Endothelial cell of umbilical vein (primary cell): ENCODE measurements around the gene SNX19. TPM values are rescaled to one million over a fixed set of nuclear protein-coding genes. Genes with fewer than 3 reads are reported as not detected.
A peak's percentile ranks its signal among the peaks of the same experiment; 100 is the strongest.

Source experiments
- BruUV-seq: library from RNA; stranded (reverse); fragments of 400-500 nt; replicated peaks from 2 replicates; lab custom pipeline; 2021; lab: Mats Ljungman, UMichigan
- CTCF ChIA-PET: fragments of 300-600, 350-600 bp; sonication (Branson Sonifier 250); formaldehyde crosslinking; loops from one replicate; lab custom pipeline; 2021; ENCODE audit warnings: antibody characterized with exemption, inconsistent platforms; lab: Charles Lee
- POLR2A ChIA-PET: fragments of 300-600, 350-600 bp; sonication (Branson Sonifier 250); formaldehyde crosslinking; loops from one replicate; lab custom pipeline; 2021; ENCODE audit warnings: antibody characterized with exemption, inconsistent platforms; lab: Charles Lee
- DNase-seq: peaks from one replicate; pipeline ENCODE4 v3.0.0-alpha.2; 2011; ENCODE audit warnings: low read depth, low spot score
- FAIRE-seq: peaks from 2 replicates; lab custom pipeline; 2011; peaks lifted over from hg19 to GRCh38; lab: Jason Lieb, UNC
- H2AFZ ChIP-seq: 2 replicates; pipeline ENCODE4 v1.6.0; 2012; ENCODE audit warnings: low read depth, low read length, control low read depth, inconsistent platforms
- H3K27ac ChIP-seq: 2 replicates; pipeline ENCODE4 v1.5.1; 2011; ENCODE audit warnings: low read depth, mild to moderate bottlenecking, control low read depth, low read length, moderate library complexity; ENCODE audit not compliant: insufficient read depth
- H3K27me3 ChIP-seq, 2 experiments: 2 replicates each; pipeline versions ENCODE4 v1.6.0 to v1.6.1; 2011; ENCODE audit warnings: low read length in 2 of 2, mixed read lengths in 1 of 2; ENCODE audit not compliant: control insufficient read depth in 2 of 2, insufficient read depth in 2 of 2
- H3K36me3 ChIP-seq, 2 experiments: 2 replicates in 1 of 2; 3 replicates in 1 of 2; pipeline ENCODE4 v1.5.1; 2011; ENCODE audit warnings: low read length in 2 of 2, mild to moderate bottlenecking in 1 of 2, moderate library complexity in 1 of 2; ENCODE audit not compliant: control insufficient read depth in 2 of 2, insufficient read depth in 2 of 2; ENCODE audit errors: extremely low read depth in 1 of 2
- H3K4me1 ChIP-seq: 3 replicates; pipeline ENCODE4 v1.5.1; 2011; ENCODE audit warnings: mild to moderate bottlenecking, low read length; ENCODE audit not compliant: control insufficient read depth, insufficient read depth; ENCODE audit errors: extremely low read depth
- H3K4me2 ChIP-seq: 2 replicates; pipeline ENCODE4 v1.6.1; 2011; ENCODE audit warnings: low read length, control low read depth, mixed read lengths; ENCODE audit not compliant: insufficient read depth
- H3K4me3 ChIP-seq, 3 experiments: fragments of 200-600 bp in 1 of 3; sonication (generic), shearing (Covaris generic) in 1 of 3; replicated peaks in 1 of 3; 2 replicates each; pipeline ENCODE4 v1.5.1; 2011 to 2016; ENCODE audit warnings: control low read depth in 3 of 3, low read length in 3 of 3, mild to moderate bottlenecking in 2 of 3, inconsistent platforms in 1 of 3, low read depth in 1 of 3, moderate library complexity in 1 of 3; ENCODE audit not compliant: insufficient read depth in 1 of 3
- H3K79me2 ChIP-seq: 2 replicates; pipeline ENCODE4 v1.6.0; 2012; ENCODE audit warnings: low read length, inconsistent platforms; ENCODE audit not compliant: control insufficient read depth, insufficient read depth
- H3K9ac ChIP-seq: replicated peaks from 2 replicates; pipeline ENCODE3; 2011; ENCODE audit warnings: low read length, control low read depth; ENCODE audit not compliant: insufficient read depth; ENCODE audit errors: extremely low read depth
- H3K9me1 ChIP-seq: replicated peaks from 3 replicates; pipeline ENCODE4 v1.6.0; 2011; ENCODE audit warnings: mild to moderate bottlenecking, low read length; ENCODE audit not compliant: control insufficient read depth, insufficient read depth; ENCODE audit errors: extremely low read depth
- H3K9me3 ChIP-seq: replicated peaks from 2 replicates; pipeline ENCODE4 v1.5.1; 2012; ENCODE audit warnings: low read length, inconsistent platforms; ENCODE audit not compliant: control insufficient read depth, insufficient read depth
- H4K20me1 ChIP-seq: replicated peaks from 2 replicates; pipeline ENCODE3; 2011; ENCODE audit warnings: mild to moderate bottlenecking, low read length; ENCODE audit not compliant: control insufficient read depth, insufficient read depth; ENCODE audit errors: extremely low read depth
- CTCF ChIP-seq, 2 donors: IDR thresholded peaks; 1 replicate in 1 of 2; 2 replicates in 1 of 2; pipeline ENCODE4 v1.5.1; 2011; ENCODE audit warnings: low read length in 2 of 2, mild to moderate bottlenecking in 2 of 2, moderate library complexity in 2 of 2, control low read depth in 1 of 2, inconsistent platforms in 1 of 2, low read depth in 1 of 2; ENCODE audit not compliant: insufficient read depth in 1 of 2; ENCODE audit errors: extremely low read depth in 1 of 2
- EZH2 ChIP-seq: IDR thresholded peaks from 2 replicates; pipeline ENCODE4 v1.6.1; 2012; ENCODE audit warnings: borderline replicate concordance, low read depth, mild to moderate bottlenecking, moderate library complexity, low read length, inconsistent platforms; ENCODE audit not compliant: severe bottlenecking
- FOS ChIP-seq: IDR thresholded peaks from 2 replicates; pipeline ENCODE4 v1.6.1; 2011; ENCODE audit warnings: mild to moderate bottlenecking, low read length, moderate library complexity, borderline replicate concordance; ENCODE audit not compliant: insufficient read depth
- GATA2 ChIP-seq: IDR thresholded peaks from 2 replicates; pipeline ENCODE4 v1.7.0; 2011; ENCODE audit warnings: low read depth, mild to moderate bottlenecking, moderate library complexity, mixed read lengths, low read length; ENCODE audit not compliant: insufficient read length, insufficient read depth
- JUN ChIP-seq: IDR thresholded peaks from 2 replicates; pipeline ENCODE4 v1.6.1; 2011; ENCODE audit warnings: borderline replicate concordance, low read depth; ENCODE audit not compliant: insufficient read length, insufficient read depth
- MAX ChIP-seq: IDR thresholded peaks from 2 replicates; pipeline ENCODE4 v1.6.1; 2011; ENCODE audit not compliant: insufficient read depth, insufficient read length
- MYC ChIP-seq: IDR thresholded peaks from one replicate; pipeline ENCODE4 v1.6.1; 2011; ENCODE audit warnings: mild to moderate bottlenecking, low read depth, low read length
- POLR2A ChIP-seq: IDR thresholded peaks from 2 replicates; pipeline ENCODE4 v1.6.1; 2012; ENCODE audit warnings: low read depth, mild to moderate bottlenecking, control low read depth, low read length
- POLR2AphosphoS5 ChIP-seq: IDR thresholded peaks from 2 replicates; pipeline ENCODE4 v1.6.1; 2012; ENCODE audit warnings: low read depth, mild to moderate bottlenecking, control low read depth, low read length, moderate library complexity; ENCODE audit not compliant: insufficient read depth
- dilution Hi-C: fragments of 300-500 bp; cut with MboI; formaldehyde crosslinking; loops from one replicate; pipeline ENCODE4 v1.15.0; 2019; ENCODE audit warnings: low sequenced_read_pairs; ENCODE audit not compliant: extremely low pct_ligation_motif_present
- intact Hi-C: fragments of 100-400 bp; cut with micrococcal nuclease; formaldehyde crosslinking; loops from one replicate; pipeline ENCODE4 v1.10.0; 2022
- polyA plus RNA-seq, 4 experiments: library from polyadenylated mRNA; depleted of rRNA in 3 of 4; stranded (reverse) in 3 of 4; unstranded in 1 of 4; fragments of >200 nt; gene quantifications; 2 replicates each; pipeline versions ENCODE4 v1.2.1 to v1.2.3, GENCODE V29; 2011 to 2012; ENCODE audit warnings: missing spikeins in 1 of 4
- total RNA-seq: library from RNA; stranded (reverse); gene quantifications from 2 replicates; pipeline ENCODE4 v1.2.3, GENCODE V29; 2021

SNX19 gene
- total and polyA plus RNA-seq, 2 donors (not counting 3 experiments of a cell fraction or from before 2014, with no cell fraction given): 37.4 to 49.8 TPM

DNA sequence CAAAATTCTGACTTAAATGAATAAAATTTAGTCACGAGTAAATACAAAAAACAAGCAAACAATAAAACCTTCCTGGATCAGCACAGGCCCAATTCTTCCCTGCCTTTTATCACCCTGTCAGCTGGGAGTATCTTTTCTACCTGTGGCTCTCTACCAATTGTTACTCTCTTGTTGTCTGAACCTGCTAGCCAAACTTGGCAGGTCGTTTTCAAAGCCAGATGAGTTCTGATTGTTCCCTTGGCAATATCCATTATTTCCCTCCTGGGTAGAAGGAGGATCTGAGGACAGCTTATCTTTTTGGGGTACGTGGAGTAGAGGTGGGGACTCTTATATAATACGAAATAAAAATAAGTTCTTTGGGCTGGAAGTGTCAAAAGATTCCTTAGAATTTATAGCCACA, 40.2 kb downstream of the SNX19 start:
- TF ChIP-seq POLR2A (no peak), GATA2 (no peak)
- no peaks in the 10 kb centered on the region for H3K79me2 ChIP-seq
- DNase-seq: no peak
- dilution Hi-C loops: no loop called here
- intact Hi-C loops: no loop called here
- H3K27me3 ChIP-seq: no peaks in the 10 kb centered on the region
- peaks cover 19% of the 10 kb centered on the region for H3K4me1 ChIP-seq
- peaks cover 19 to 22% of the 10 kb centered on the region in 2 experiments for H3K36me3 ChIP-seq
- no peak overlapping the region for H3K4me3 ChIP-seq
- H3K4me2 ChIP-seq: no peak overlapping the region
- CTCF ChIA-PET: interaction anchor here (0.9 to 1.5 kb wide), 3 partner anchors 14 to 798 kb away, joined by 3 to 7 read pairs (median 3); no protein-coding TSS in a partner anchor
- POLR2A ChIA-PET: no interaction called here
- no peak overlapping the region for H2AFZ ChIP-seq
- H3K9ac ChIP-seq: no peak overlapping the region
- H3K27ac ChIP-seq: no peak overlapping the region
- BruUV-seq: no TSS peak
- no peaks in the 10 kb centered on the region for H3K9me1 ChIP-seq
- no peak for FAIRE-seq
- H3K9me3 ChIP-seq: no peaks in the 10 kb centered on the region
- H4K20me1 ChIP-seq: no peaks in the 10 kb centered on the region

- Histone ChIP-seq H3K27me3 (no peaks in the 10 kb centered on the region), H3K9me3 (no peaks in the 10 kb centered on the region), H3K9ac (no peak overlapping the region), H3K4me1 (peaks cover 19% of the 10 kb centered on the region), H3K36me3 (peaks cover 16 to 19% of the 10 kb centered on the region in 2 experiments), H3K79me2 (no peaks in the 10 kb centered on the region), H3K4me3 (no peak overlapping the region), H3K27ac (peak overlapping the region; percentile 22), H3K4me2 (no peak overlapping the region), H2AFZ (no peak overlapping the region), H3K9me1 (no peaks in the 10 kb centered on the region), H4K20me1 (no peaks in the 10 kb centered on the region)
- DNase-seq (peak; percentile 46), FAIRE-seq (no peak)
- TF ChIP-seq CTCF (IDR thresholded peaks at IDR 0.05; ENCODE audit: extremely low read depth in 1 of 2, insufficient read depth in 1 of 2, low read depth in 1 of 2, low read length in 2 of 2) (no peak), GATA2 (no peak), MAX (no peak), FOS (no peak), POLR2A (no peak), MYC (no peak), JUN (no peak), POLR2AphosphoS5 (no peak), EZH2 (no peak)
- BruUV-seq: no TSS peak
- intact Hi-C loops (no loop called here), dilution Hi-C loops (loop anchor here (25.0 kb wide), 1 partner anchor 438 kb away; the partner anchor contains the start of genes ADAMTS15 and ADAMTS8)
- POLR2A ChIA-PET: no interaction called here
- CTCF ChIA-PET: interaction anchor here (0.6 kb wide), 1 partner anchor 13 kb away, joined by 4 read pairs; no protein-coding TSS in a partner anchor
These were observed 41.2 kb downstream of the SNX19 start for GRCh38 chr11:130874955-130875531.
